Measurements from ENCODE around the gene ZNF827. TPM values are rescaled to one million over a fixed set of nuclear protein-coding genes. Genes with fewer than 3 reads are reported as not detected.

The ZNF827 gene
- total RNA-seq, 1 donor from 2014 or later: 23.8 TPM

- no peaks in the 10 kb centered on the region for H3K36me3 Mint-ChIP-seq (ENCODE audit: low read depth)
- H3K27me3 Mint-ChIP-seq (ENCODE audit: low read depth): no peaks in the 10 kb centered on the region
- H3K27ac Mint-ChIP-seq (ENCODE audit: unreplicated experiment): no peak overlapping the region
- TF ChIP-seq CTCF (IDR thresholded peaks at IDR 0.05): no peak
- peaks cover 19% of the 10 kb centered on the region for H3K4me1 Mint-ChIP-seq (ENCODE audit: low read depth)
- no peak for DNase-seq (ENCODE audit: low spot score)
- no peaks in the 10 kb centered on the region for H3K9me3 Mint-ChIP-seq (ENCODE audit: low read depth)
- H3K4me3 Mint-ChIP-seq (ENCODE audit: unreplicated experiment): no peak overlapping the region
These were observed 11.6 kb downstream of the ZNF827 start for GRCh38 chr4:145927030-145927429.

- no peak for TF ChIP-seq CTCF (IDR thresholded peaks at IDR 0.05)
- peak overlapping the region; percentile 96 for H3K27ac Mint-ChIP-seq (ENCODE audit: unreplicated experiment)
- no peaks in the 10 kb centered on the region for H3K36me3 Mint-ChIP-seq (ENCODE audit: low read depth)
- H3K27me3 Mint-ChIP-seq (ENCODE audit: low read depth): no peaks in the 10 kb centered on the region
- peaks cover 5% of the 10 kb centered on the region for H3K9me3 Mint-ChIP-seq (ENCODE audit: low read depth)
- no peak for DNase-seq (ENCODE audit: low spot score)
- no peak overlapping the region for H3K4me3 Mint-ChIP-seq (ENCODE audit: unreplicated experiment)
- peaks cover 40% of the 10 kb centered on the region for H3K4me1 Mint-ChIP-seq (ENCODE audit: low read depth)
These were observed 17.4 kb downstream of the ZNF827 start for GRCh38 chr4:145921231-145921630.

- no peak for DNase-seq (ENCODE audit: low spot score)
- peaks cover 5% of the 10 kb centered on the region for H3K9me3 Mint-ChIP-seq (ENCODE audit: low read depth)
- peak overlapping the region; percentile 37 for H3K4me3 Mint-ChIP-seq (ENCODE audit: unreplicated experiment)
- peak overlapping the region; percentile 96 for H3K27ac Mint-ChIP-seq (ENCODE audit: unreplicated experiment)
- peaks cover 44% of the 10 kb centered on the region for H3K4me1 Mint-ChIP-seq (ENCODE audit: low read depth)
- no peaks in the 10 kb centered on the region for H3K36me3 Mint-ChIP-seq (ENCODE audit: low read depth)
- TF ChIP-seq CTCF (IDR thresholded peaks at IDR 0.05): no peak
- H3K27me3 Mint-ChIP-seq (ENCODE audit: low read depth): no peaks in the 10 kb centered on the region
These were observed 18.4 kb downstream of the ZNF827 start for GRCh38 chr4:145920205-145920604.

- no peak overlapping the region for H3K27ac Mint-ChIP-seq (ENCODE audit: unreplicated experiment)
- peaks cover 53% of the 10 kb centered on the region for H3K4me1 Mint-ChIP-seq (ENCODE audit: low read depth)
- no peak overlapping the region for H3K4me3 Mint-ChIP-seq (ENCODE audit: unreplicated experiment)
- no peak for DNase-seq (ENCODE audit: low spot score)
- no peaks in the 10 kb centered on the region for H3K36me3 Mint-ChIP-seq (ENCODE audit: low read depth)
- TF ChIP-seq CTCF (IDR thresholded peaks at IDR 0.05): no peak
- H3K9me3 Mint-ChIP-seq (ENCODE audit: low read depth): no peaks in the 10 kb centered on the region
- no peaks in the 10 kb centered on the region for H3K27me3 Mint-ChIP-seq (ENCODE audit: low read depth)
These were observed 26.2 kb downstream of the ZNF827 start for GRCh38 chr4:145912376-145912775.

- no peak overlapping the region for H3K4me3 Mint-ChIP-seq (ENCODE audit: unreplicated experiment)
- no peak for DNase-seq (ENCODE audit: low spot score)
- H3K36me3 Mint-ChIP-seq (ENCODE audit: low read depth): no peaks in the 10 kb centered on the region
- TF ChIP-seq CTCF (IDR thresholded peaks at IDR 0.05): no peak
- no peaks in the 10 kb centered on the region for H3K9me3 Mint-ChIP-seq (ENCODE audit: low read depth)
- no peaks in the 10 kb centered on the region for H3K27me3 Mint-ChIP-seq (ENCODE audit: low read depth)
- H3K27ac Mint-ChIP-seq (ENCODE audit: unreplicated experiment): no peak overlapping the region
- peaks cover 61% of the 10 kb centered on the region for H3K4me1 Mint-ChIP-seq (ENCODE audit: low read depth)
These were observed 28.9 kb downstream of the ZNF827 start for GRCh38 chr4:145909773-145910172.

Data from chondrocyte (in vitro differentiated cells).